T-helper 2 cell treated with Interferon-gamma antibody and Interleukin-4, amounts not matched to agents 100 ng/mL and 5 ng/mL, for 36 hours (primary cell): ENCODE data around the gene CEACAM6. TPM values are rescaled to one million over a fixed set of nuclear protein-coding genes. Genes with fewer than 3 reads are reported as not detected.

Source experiments
- intact Hi-C: fragments of 100-400 bp; cut with micrococcal nuclease; formaldehyde crosslinking; loops from one replicate; pipeline ENCODE4 v1.15.1; 2023
- total RNA-seq: library from RNA; stranded (reverse); gene quantifications from 2 replicates; pipeline ENCODE4 v1.2.3, GENCODE V29; 2022

Gene CEACAM6
- total RNA-seq, 1 donor from 2014 or later, result not detected

GRCh38 chr19:41795031-41795461 lies 39.7 kb downstream of the CEACAM6 start:
- intact Hi-C loops, result loop anchor here (1.0 kb wide), 1 partner anchor 26 kb away; no protein-coding TSS in a partner anchor

- intact Hi-C loops, result no loop called here
These were observed 41.0 kb downstream of the CEACAM6 start, which contains the start of gene CEACAM3 for GRCh38 chr19:41796362-41796761. TSS of gene CEACAM3 (plus strand) at chr19:41796587. CDS start at chr19:41796678, 91 bp downstream.

GRCh38 chr19:41796901-41797300 lies 41.6 kb downstream of the CEACAM6 start:
- intact Hi-C loops, result no loop called here

- intact Hi-C loops, result no loop called here
These were observed 44.2 kb downstream of the CEACAM6 start for GRCh38 chr19:41799444-41800000.

- intact Hi-C loops, result no loop called here
These were observed 45.7 kb downstream of the CEACAM6 start for GRCh38 chr19:41801031-41801430.

GRCh38 chr19:41801792-41802211 lies 46.5 kb downstream of the CEACAM6 start:
- intact Hi-C loops, result no loop called here

GRCh38 chr19:41802770-41803169 lies 47.4 kb downstream of the CEACAM6 start:
- intact Hi-C loops, result no loop called here

GRCh38 chr19:41804336-41804735 lies 49.0 kb downstream of the CEACAM6 start:
- intact Hi-C loops, result no loop called here

GRCh38 chr19:41807176-41807575 lies 51.8 kb downstream of the CEACAM6 start:
- intact Hi-C loops, result no loop called here

GRCh38 chr19:41808663-41809566 lies 53.6 kb downstream of the CEACAM6 start:
- intact Hi-C loops, result no loop called here

- intact Hi-C loops, result no loop called here
These were observed 55.0 kb downstream of the CEACAM6 start for GRCh38 chr19:41810301-41810700.

- intact Hi-C loops, result no loop called here
These were observed 55.7 kb downstream of the CEACAM6 start for GRCh38 chr19:41811036-41811435.

GRCh38 chr19:41811981-41812380 lies 56.7 kb downstream of the CEACAM6 start:
- intact Hi-C loops, result no loop called here

- intact Hi-C loops, result no loop called here
These were observed 58.6 kb downstream of the CEACAM6 start for GRCh38 chr19:41813911-41814310.

- intact Hi-C loops, result no loop called here
These were observed 60.0 kb downstream of the CEACAM6 start for GRCh38 chr19:41815301-41815700.

- intact Hi-C loops, result no loop called here
These were observed 61.4 kb downstream of the CEACAM6 start for GRCh38 chr19:41816761-41817160.

- intact Hi-C loops, result loop anchor here (1.0 kb wide), 1 partner anchor 26 kb away; no protein-coding TSS in a partner anchor
These were observed 65.8 kb downstream of the CEACAM6 start for GRCh38 chr19:41821003-41821735.

Other genes starting within 250 kb of the CEACAM6 start
- gene CEACAM21, start 179.4 kb upstream of the CEACAM6 start, total RNA-seq, result 44.3 and 49.9 TPM in 2 replicates
- gene CEACAM4, start 128.5 kb upstream of the CEACAM6 start, total RNA-seq, result not detected in 2 replicates
- gene CEACAM7, start 67.3 kb upstream of the CEACAM6 start, total RNA-seq, result not detected in 2 replicates
- not detected in 2 replicates for gene CEACAM5, start 46.9 kb upstream of the CEACAM6 start, total RNA-seq
- not detected in 2 replicates for gene CEACAM3, start 41.1 kb downstream of the CEACAM6 start, total RNA-seq
- not detected in 2 replicates for gene LYPD4, start 89.2 kb downstream of the CEACAM6 start, total RNA-seq
- gene DMRTC2, start 89.5 kb downstream of the CEACAM6 start, total RNA-seq, result not detected in 2 replicates
- 2,743 and 2,797 TPM in 2 replicates for gene RPS19, start 104.7 kb downstream of the CEACAM6 start, total RNA-seq
- gene CD79A, start 121.7 kb downstream of the CEACAM6 start, total RNA-seq, result 1.7 TPM in 2 replicates
- 593 TPM in 2 replicates for gene ARHGEF1, start 127.7 kb downstream of the CEACAM6 start, total RNA-seq
- 1.7 and 1.8 TPM in 2 replicates for gene ERFL, start 172.9 kb downstream of the CEACAM6 start, total RNA-seq
- 63.6 and 67.5 TPM in 2 replicates for gene RABAC1, start 203.8 kb downstream of the CEACAM6 start, total RNA-seq
- 2.3 and 2.5 TPM in 2 replicates for gene ATP1A3, start 238.7 kb downstream of the CEACAM6 start, total RNA-seq